HG02973 (cell line): ENCODE results near the gene SLC2A13.
"Not testable (repeated sequence)": the region's sequence is repeated elsewhere in the genome, so short reads cannot be mapped to it uniquely, and the experiment has no call there.

Experiments
- ATAC-seq: cut with Tn5 transposase; IDR thresholded peaks from one replicate; pipeline ENCODE4 v1.9.1; 2021; ENCODE audit warnings: moderate library complexity; ENCODE audit not compliant: unreplicated experiment

Gene SLC2A13

DNA sequence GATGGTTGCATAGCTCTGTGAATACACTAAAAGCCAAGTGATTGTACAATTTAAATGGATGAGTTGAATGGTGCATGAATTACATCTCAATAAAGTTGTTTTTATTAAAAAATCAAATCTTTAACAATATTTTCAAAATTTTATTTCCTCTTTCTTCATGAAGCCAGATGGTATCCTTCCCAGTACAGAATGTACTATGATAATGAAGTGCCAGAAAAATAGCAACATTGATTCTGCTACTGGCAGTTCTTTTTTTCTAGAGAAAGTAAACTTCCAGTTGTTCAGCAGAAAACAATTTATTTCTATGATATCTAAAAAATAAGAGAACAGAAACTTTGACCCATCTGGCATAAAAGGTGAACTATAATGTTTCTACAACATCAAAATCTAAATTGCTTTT is 61.5 kb downstream of the SLC2A13 start:
- no peak for ATAC-seq

DNA sequence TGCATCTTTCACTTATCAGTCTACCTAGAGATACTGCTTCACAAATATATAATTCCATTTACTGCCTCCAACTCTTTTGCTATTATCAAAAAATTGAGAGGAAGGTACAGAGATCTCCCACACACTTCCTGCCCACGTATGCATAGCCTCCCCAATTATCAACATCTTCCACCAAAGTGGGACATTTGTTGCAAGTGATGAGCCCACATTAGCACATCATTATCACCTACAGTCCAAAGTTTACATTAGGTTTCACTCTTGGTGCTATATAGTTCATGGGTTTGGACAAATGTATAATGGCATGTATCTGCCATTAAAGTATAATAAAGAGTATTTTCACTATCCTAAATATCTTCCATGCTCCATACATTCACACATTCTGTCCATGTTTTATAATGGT is 66.3 kb downstream of the SLC2A13 start:
- no peak for ATAC-seq

DNA sequence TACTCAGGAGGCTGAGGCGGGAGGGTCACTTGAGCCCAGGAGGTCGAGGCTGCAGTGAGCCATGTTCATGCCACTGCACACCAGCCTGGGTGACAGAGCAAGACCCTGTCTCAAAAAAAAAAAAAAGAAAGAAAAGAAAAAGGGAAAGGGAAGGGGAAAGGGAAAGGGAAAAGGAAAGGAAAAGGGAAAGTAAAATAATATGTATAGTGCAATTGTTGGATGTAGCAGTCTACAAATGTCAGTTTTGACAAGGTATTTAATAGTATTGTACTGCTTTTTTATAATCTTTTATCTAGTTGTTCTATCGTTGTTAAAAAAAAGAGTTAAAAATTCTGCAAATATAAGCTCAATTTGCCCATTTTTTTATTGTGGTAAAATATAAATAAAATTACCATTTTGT is 67.3 kb downstream of the SLC2A13 start:
- no peak for ATAC-seq

DNA sequence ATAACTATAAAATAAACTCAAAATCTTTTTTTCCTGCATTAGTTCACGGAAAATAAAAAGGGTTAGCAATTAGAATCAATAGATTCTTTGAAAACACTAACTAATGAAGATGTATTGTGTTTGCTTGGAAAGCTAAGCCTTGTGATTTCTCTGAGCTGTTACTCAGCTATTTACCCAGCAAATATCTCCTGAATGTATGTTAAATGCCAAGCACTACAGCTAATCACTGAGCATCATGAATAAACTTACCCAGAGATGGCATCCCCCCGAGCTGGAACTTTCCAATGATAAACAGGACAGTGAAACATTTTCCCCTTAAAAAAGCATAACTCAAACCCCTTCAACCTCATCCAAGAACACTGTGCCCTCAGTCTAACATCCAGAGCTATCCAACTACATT is 71.2 kb downstream of the SLC2A13 start:
- no peak for ATAC-seq

DNA sequence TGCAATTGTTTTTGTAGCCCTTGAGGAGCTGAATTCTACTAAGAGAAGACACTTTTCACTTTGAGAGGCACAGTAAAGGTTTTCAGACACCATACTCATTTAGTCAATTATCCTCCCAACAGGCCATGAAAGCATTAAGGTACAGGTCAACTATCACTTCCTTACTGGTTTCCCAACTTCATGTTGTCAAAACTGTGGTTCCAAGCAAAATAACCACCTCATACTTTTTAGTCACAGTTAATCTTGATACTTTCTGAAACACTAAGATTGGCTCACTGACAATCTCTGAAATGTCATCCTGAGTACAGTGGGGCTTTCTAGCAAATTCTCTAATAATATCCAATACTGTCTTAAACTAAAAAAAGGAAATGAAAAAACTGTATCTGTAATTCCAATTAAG is 71.7 kb downstream of the SLC2A13 start:
- ATAC-seq, result peak; percentile 52

DNA sequence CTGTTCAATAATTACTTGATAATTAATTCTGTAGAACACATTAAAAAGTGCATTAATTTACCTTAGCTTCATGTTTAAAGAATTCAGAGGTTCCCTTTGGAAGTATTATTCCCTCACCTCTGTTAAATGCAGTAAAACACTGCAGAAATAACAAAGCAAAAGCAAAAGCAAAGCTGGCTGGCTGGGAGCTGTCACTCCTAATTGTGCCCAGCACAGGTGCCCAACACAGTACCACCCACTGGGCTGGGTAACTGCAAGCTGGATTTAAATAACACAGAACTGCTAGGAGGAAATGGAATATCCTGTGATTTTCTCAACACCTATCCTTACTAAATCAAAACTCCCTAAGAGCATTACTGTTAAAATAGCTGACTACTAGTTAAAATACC is 72.6 kb downstream of the SLC2A13 start:
- no peak for ATAC-seq

DNA sequence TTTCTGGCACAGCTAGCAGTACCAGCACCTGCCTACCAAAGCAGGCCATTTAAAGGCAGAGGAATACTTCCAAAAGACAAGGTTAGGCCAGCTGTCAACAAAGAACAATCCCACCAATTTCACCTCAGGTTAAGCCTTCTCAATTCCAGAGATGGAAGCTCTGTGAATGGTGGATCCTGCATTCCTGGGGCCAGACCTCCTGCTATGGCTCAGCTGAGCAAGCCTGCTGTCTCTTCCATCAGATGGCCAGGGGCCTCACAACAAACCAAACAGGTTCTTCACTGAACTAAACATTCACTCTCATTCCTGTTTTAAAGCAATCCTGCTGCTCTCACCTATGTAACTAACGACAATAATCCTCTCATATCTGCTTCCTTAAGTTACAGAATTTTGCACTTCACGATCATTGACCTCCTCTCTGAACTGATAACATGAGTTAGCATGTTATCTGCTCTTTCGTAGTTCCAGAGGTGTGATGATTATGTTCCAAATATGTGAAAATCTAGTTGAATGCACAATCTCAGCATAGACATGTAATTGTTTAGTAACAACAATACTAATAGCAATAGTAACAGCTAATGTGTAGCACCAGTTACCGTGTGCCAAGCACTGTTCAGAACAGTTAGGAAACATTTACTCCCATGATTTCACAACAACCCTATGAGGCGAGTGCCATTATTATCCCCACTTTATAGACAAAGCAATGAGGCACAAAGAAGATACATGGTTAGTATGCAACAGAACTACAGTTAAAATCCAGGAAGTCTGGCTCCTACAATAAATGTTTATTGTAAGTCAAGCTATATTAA is 73.2 kb downstream of the SLC2A13 start:
- ATAC-seq, result no peak

DNA sequence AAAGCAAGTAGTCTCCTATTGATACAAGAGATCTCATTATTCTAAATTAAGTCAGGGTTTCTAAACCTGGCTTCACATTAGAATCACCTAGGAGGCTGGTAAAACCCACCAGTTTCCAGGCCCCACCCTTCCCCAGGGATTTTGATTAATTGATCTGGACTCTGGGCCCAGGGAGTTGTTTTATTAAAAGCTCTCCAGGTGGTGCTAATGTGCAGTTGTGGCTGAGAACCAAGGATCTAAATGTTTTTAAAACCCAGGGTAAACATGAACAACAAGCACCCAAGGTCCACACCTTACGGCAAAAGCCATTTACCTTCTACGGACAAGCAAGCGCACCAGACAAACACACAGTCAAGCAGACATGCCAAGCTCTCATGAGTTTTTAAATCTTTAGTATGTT is 73.9 kb downstream of the SLC2A13 start:
- no peak for ATAC-seq

DNA sequence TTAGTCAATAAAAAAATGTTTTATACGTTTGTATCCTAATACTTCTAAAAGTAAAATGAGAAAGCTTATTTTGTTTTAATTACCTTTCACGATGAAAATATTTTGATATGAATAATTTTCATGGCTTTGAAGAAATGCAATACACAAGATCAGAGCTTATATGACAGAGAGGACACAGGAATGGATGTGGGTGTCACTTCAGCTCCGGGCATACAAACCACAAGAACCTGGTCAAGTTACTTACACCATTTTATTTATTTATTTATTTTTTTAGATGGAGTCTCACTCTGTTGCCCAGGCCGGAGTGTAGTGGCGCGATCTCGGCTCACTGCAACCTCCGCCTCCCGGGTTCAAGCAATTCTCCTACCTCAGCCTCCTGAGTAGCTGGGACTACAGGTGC is 74.9 kb downstream of the SLC2A13 start:
- ATAC-seq, result not testable (repeated sequence)

DNA sequence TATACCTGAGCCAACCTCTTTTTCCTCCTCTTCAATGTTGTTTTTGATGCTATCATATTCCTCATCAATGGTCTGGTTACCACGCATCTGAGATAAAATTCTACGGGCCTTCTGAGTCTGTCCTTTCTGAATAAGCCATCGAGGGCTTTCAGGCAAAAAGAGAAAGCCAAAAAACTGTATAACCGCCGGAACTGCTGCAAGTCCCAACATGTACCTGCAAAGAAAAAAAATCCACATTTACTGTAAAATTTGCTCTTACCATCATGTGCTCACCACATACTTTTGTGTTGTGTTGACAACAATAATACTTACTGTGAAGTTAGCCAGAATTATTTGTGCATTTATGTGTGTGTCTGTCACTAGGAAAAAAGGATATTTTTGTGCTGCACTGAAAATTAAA is 77.6 kb downstream of the SLC2A13 start:
- ATAC-seq, result no peak

DNA sequence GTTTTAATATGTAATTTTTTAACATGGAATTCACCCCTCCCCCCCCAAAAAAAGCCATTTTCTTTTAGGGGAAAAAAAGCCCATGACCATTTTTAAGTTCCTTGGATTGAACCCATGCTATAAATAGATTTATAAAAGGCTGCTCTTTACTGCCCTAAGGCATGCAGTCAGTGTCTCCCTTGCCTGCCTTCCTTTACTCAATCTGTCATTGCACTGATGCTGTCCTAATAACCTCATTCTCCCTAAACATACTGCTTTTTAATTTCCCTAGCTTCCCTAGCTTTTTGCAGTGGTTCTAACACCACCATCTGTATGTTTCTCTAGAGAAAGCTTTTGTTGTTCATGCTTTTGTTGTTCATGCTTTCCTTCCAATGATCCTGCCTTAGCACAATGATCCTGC is 83.0 kb downstream of the SLC2A13 start:
- no peak for ATAC-seq

DNA sequence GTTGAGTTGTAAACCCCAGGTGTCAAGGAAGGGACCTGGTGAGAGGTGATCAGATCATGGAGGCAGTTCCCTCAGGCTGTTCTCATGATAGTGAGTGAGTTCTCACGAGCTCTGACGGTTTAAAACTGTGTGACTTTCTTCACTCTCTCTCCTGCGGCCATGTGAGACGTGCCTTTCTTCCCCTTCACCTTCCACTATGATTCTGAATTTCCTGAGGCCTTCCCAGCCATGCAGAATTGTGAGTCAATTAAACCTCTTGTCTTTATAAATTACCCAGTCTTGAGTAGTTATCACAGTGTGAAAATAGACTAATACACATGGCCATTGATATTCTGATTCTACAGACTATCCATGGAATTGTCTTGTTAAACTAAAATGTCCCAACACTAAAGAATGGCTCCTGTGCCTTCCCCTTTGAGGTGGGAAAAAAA is 85.6 kb downstream of the SLC2A13 start:
- ATAC-seq, result no peak

DNA sequence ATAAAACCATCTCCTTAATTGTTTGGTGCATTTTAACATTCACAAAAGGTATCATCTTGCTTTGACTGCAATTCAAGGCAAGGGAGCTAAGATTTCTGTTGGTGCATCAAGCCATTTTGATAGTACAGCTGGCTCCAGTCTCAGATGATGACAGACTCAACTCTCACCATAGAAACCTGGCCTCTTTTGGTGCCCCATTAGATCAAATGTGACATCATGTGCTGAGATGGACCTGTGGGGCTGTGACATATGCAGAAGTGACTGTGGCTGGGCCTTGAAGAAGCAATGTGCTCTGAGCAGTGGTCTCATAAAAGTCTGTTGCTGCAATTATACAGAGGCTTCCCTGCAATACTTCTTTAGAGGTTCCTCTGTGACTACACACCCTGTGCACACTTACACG is 88.4 kb downstream of the SLC2A13 start:
- no peak for ATAC-seq

DNA sequence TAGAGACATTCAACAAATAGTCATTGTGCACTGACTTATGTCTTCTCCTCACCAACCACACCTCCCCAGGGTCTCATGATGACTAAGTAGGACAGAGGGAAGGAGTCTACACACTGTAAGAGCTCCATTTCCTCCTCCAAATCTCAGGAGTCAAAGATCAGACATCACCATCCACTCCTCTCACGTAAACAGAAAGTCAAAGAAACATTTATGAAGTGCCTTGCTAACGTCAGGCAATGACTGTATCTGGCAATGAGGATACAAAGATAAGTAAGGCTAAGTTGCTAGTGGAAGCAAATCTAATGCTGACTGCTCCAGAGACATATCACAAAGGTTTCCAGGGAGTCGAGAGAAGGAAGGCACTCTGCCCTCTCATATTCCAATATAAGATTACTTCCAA is 88.9 kb downstream of the SLC2A13 start:
- ATAC-seq, result no peak

DNA sequence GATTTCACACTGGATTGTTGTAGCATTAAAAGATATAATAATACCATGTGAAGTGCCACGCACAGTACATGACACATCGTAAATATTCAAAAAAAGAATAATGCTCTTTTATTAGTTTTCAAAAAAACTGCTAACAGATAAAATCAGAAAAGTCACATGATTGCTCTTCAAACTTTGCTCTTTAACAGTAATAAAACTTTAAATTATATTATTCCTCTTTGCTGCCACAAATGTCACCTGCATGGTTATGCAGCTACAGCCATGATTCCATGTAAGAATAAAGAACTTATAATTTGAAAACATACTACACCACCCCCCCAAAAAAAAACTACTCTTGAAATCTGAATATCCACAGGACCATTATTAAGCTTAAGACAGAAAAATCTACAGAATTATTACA is 90.0 kb downstream of the SLC2A13 start:
- no peak for ATAC-seq

DNA sequence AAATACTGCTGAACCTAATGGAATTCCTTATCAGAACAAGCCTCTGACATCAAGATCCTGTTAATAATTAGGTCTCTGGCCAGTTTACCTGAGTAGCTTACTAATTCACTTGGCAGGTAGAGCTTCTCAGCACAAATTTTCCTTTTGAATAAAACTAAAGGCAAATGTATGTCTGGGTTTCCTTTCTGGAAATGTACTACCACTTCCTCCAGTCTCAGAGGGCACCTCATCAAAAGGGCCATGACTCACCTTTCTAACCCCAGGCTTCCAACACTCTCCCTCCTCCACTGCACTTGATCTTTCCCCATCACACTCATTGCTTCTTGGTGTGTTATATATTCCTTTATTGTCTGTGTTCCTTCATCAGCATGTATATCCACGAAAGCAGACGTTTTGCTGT is 90.5 kb downstream of the SLC2A13 start:
- no peak for ATAC-seq

DNA sequence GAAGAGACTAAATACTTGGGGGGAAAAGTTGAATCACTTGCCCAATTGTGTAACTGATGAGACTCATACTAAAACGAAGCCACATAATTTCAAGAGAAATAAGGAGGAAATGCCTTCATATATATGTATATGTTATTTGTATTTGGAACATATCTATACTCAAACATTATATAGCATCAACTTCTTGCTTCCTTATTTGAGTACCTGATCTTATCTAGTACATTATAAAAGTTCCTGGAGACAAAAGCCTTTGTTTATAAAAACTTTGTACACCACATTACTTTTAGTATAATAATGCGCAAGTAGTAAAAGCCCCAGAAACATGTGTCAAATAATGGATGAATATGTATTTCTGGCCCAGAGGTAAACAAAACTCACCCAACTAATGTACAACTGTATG is 92.0 kb downstream of the SLC2A13 start:
- ATAC-seq, result no peak

DNA sequence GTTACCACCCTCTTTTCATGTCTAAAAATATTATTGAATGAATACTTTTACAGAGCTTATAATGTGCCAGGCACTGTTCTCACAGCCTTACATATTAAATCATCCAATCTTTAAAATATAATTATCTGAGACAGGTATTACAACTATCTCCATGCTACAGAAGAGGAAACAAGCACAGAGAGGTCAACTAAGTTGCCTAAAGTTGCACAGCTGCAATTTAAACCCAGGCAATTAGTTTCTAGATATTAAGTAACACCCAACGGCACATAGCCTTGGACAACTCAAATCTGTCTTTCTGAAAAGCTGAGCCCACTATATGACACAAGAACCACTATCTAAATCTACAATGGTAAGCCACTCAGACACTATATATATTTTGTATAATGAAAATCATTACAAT is 92.6 kb downstream of the SLC2A13 start:
- no peak for ATAC-seq

DNA sequence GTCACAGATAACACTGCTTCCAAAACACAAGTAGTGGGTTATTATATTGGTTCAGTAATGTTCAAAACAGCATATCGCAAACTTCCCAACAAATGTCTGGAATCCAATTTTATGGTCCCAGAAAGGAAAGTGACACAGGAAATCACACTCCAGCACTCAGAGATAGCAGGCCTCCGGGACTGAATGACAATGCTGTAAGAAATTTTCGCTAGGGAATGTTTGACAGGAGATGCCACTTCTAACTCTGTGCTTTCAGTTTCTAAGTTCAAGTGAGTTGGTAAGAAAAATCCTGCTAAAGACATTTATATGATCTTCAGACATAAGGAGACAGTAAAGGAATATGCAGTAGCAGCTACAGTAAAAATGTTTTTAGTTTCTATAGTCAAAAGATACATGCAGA is 93.2 kb downstream of the SLC2A13 start:
- no peak for ATAC-seq

DNA sequence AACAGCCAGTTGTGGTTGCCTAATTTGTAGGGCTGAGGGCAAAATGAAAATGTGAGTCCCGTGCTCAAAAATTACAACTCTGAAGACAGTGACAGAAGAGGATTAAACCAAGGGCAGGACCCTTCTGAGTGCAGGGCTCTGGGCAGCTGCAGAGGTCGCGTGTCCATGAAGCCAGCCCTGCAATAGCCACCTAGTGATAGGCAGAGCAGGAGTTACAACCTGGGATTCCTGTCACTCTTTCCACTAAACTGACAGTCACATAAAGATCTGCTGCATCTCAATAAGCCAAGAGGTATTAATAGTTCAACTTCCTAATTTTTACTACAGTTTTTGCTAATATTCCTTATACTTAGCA is 94.1 kb downstream of the SLC2A13 start:
- ATAC-seq, result no peak

DNA sequence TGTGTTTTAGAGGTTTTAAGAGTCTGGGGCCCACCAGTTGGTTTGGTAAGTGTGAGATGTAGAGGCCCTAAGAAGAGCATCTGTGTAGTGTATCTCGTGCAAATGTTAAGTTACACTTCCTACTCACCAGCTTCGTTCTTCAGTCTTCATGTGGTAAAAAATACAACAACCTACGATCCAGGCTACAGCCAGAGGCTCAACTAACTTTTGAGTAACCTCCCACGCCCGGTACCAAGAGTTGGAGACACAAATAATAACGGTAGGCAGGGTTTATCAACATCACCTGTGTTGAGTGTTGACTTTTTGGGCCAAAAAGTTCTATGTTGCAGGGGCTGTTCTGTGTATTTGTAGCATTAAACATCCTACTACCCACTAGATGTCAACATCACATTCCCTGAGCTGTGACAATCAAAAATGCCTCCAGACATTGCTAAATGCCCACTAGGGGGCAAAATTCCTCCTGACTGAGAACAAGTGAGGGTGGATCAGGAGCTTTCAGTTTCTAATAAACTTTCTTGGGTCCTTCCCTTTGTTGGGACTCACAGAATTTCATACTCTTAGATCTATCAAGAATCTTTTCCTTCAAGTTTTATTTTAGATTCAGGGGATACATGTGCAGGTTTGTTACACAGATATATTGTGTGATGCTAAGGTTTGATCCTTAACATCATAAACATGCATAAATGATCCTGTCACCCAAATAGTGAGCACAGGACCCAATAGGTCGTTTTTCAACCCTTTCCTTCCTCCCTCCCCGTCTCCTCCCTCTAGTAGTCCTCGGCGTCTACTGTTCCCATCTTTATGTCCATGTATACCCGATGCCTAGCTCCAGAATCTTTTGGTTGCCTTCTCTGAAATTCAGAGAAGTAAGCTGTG is 94.7 kb downstream of the SLC2A13 start:
- peak; percentile 88 for ATAC-seq
